Tibial nerve (tissue), 4 donors: ENCODE measurements around the gene MUSTN1.

ENCODE experiments used
- CTCF ChIP-seq, 5 experiments: fragments of 200-600 bp in 3 of 5; fragments of 450-650 bp in 2 of 5; sonication (generic) in 3 of 5; IDR thresholded peaks; one replicate each; pipeline ENCODE4 v1.5.1; 2016 to 2019; ENCODE audit warnings: antibody characterized with exemption in 5 of 5, mild to moderate bottlenecking in 3 of 5, moderate library complexity in 2 of 5
- EP300 ChIP-seq, 2 donors: sonication (generic); formaldehyde crosslinking; IDR thresholded peaks; one replicate each; pipeline ENCODE4 v1.6.1; 2017; ENCODE audit warnings: antibody characterized with exemption in 2 of 2, mild to moderate bottlenecking in 1 of 2
- POLR2A ChIP-seq, 2 donors: fragments of 450-650 bp; IDR thresholded peaks; one replicate each; pipeline ENCODE4 v1.6.1; 2017; ENCODE audit warnings: antibody characterized with exemption in 2 of 2, mild to moderate bottlenecking in 2 of 2, moderate library complexity in 2 of 2

GRCh38 chr3:52865994-52866393 is 31.2 kb upstream of the MUSTN1 start:
- TF ChIP-seq CTCF (IDR thresholded peaks at IDR 0.05): no peak
- no peak for TF ChIP-seq POLR2A (IDR thresholded peaks at IDR 0.05)
- no peak for TF ChIP-seq EP300 (IDR thresholded peaks at IDR 0.05)
